ENCODE measurements around the gene SPECC1.

The SPECC1 gene

DNA sequence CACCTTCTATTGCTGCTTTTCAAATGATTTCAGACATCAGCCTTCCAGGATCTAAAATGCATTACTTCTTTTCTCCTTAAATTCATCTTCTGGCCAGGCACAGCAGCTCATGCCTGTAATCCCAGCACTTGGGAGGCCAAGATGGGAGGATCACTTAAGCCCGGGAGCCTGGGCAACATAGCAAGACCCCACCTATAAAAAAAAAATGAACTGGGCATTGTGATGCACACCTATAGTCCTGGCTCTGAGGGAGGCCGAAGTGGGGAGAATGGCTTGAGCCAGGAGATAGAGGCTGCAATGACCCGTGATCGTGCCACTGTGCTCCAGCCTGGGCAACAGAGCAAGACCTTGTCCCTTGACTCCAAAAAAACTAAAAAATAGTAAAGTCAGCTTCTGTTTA lies 208.5 kb downstream of the SPECC1 start:
- no peak for TF ChIP-seq CTCF (IDR thresholded peaks at IDR 0.05)

DNA sequence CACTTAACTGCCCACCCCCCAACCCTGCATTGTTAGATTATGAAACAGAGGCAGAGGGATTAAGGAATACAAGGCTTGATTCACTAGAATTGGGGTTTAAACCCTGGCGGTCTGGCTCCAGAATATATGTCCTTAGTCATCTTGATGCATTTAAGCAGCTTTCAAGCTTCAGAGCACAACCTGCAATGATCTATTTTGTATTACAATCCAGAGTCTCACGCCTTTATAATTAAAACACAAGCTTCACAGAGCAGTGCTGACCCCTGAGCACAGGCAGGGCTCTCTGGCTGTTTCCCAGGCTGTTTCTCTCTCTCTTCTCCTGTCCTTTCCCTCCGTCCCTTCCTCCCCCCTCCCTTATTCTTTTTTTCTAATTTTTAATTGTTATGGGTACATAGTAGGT lies 209.1 kb downstream of the SPECC1 start:
- TF ChIP-seq CTCF (IDR thresholded peaks at IDR 0.05): no peak

- TF ChIP-seq CTCF (IDR thresholded peaks at IDR 0.05): no peak
Observed at GRCh38 chr17:20223808-20224328, 214.7 kb downstream of the SPECC1 start.

DNA sequence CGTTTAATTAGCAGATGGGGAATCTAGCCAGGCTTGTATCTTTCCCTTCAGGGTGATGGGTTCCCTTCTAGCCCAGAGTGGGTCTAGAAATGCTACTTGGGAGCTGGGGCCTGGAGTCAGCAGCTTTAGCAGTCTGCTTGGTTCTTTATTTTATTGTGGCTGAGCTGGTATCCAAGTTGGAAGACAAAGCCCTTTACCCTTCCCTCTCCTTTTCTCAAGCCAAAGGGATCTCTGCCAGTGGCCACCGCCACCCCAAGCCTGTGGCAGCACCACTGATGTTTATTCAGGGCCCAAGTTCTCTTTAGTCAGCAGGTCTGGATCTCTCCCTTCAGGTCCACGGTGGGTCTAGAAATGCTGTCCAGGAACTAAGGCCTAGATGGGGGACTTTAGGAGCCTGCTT lies 215.2 kb downstream of the SPECC1 start:
- TF ChIP-seq CTCF (IDR thresholded peaks at IDR 0.05): no peak

GRCh38 chr17:20225162-20226115 lies 216.3 kb downstream of the SPECC1 start:
- TF ChIP-seq CTCF (IDR thresholded peaks at IDR 0.05): no peak

- TF ChIP-seq CTCF (IDR thresholded peaks at IDR 0.05): peak; percentile 95
Observed at GRCh38 chr17:20226814-20227482, 217.8 kb downstream of the SPECC1 start.

GRCh38 chr17:20228410-20228809 lies 219.3 kb downstream of the SPECC1 start:
- no peak for TF ChIP-seq CTCF (IDR thresholded peaks at IDR 0.05)
